ENCODE data around the gene KLHL15.

Gene KLHL15

DNA sequence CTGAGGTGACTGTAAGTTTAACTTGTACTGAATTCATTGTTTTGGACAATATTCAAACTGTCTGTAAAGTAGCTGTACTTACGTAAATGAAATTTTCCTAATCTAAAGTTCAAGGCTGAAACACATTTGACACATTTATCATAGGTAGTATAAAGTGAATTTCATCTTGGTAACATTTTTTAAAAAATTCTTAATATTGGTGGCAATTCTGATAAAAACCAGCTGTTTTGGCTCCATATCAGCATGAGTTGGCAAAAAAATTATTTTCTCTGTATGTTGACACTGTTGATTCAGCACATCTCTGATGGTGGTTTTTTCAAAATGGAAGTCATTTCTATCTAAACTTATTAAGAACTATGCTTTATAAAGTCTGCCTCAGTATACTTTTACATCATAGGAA is 88.3 kb downstream of the KLHL15 start:
- DNase-seq (ENCODE audit: low read depth in 2 of 2), result peak; percentile 43 to 66
- TF ChIP-seq, protein P1, sequence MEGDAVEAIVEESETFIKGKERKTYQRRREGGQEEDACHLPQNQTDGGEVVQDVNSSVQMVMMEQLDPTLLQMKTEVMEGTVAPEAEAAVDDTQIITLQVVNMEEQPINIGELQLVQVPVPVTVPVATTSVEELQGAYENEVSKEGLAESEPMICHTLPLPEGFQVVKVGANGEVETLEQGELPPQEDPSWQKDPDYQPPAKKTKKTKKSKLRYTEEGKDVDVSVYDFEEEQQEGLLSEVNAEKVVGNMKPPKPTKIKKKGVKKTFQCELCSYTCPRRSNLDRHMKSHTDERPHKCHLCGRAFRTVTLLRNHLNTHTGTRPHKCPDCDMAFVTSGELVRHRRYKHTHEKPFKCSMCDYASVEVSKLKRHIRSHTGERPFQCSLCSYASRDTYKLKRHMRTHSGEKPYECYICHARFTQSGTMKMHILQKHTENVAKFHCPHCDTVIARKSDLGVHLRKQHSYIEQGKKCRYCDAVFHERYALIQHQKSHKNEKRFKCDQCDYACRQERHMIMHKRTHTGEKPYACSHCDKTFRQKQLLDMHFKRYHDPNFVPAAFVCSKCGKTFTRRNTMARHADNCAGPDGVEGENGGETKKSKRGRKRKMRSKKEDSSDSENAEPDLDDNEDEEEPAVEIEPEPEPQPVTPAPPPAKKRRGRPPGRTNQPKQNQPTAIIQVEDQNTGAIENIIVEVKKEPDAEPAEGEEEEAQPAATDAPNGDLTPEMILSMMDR (IDR thresholded peaks at IDR 0.05; ENCODE audit: low read depth, low read length), result no peak
- no peak overlapping the region for H3K4me3 ChIP-seq (replicated peaks in 1 of 2; ENCODE audit: low read depth in 2 of 2, low read length in 2 of 2)

DNA sequence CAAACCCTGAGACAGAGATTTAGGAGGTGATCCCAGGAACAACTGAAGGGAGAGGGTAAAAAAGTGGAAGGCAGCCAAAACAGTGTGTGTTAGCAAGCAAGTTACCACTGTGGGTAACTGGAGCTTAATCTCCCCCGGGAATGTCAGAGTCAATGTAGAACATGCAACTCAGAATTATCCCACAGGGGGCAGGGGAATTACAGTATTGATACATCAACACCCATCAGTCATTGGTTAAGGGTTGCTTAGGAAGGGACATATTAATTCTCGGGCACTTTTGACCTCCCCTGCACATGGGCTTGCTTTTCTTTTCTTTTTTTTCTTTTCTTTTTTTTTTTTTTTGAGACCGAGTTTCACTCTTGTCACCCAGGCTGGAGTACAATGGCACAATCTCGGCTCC is 89.9 kb downstream of the KLHL15 start:
- H3K4me3 ChIP-seq (replicated peaks in 1 of 2; ENCODE audit: low read depth in 2 of 2, low read length in 2 of 2), result no peak overlapping the region
- TF ChIP-seq, protein P1 (IDR thresholded peaks at IDR 0.05; ENCODE audit: low read depth, low read length), result no peak
- DNase-seq (ENCODE audit: low read depth in 2 of 2), result peak; percentile 13 to 30

- H3K4me3 ChIP-seq (replicated peaks in 1 of 2; ENCODE audit: low read depth in 2 of 2, low read length in 2 of 2), result no peak overlapping the region
- TF ChIP-seq, protein P1 (IDR thresholded peaks at IDR 0.05; ENCODE audit: low read depth, low read length), result no peak
- DNase-seq (ENCODE audit: low read depth in 2 of 2), result no peak
Observed at GRCh38 chrX:23936180-23936579, 90.8 kb downstream of the KLHL15 start.

DNA sequence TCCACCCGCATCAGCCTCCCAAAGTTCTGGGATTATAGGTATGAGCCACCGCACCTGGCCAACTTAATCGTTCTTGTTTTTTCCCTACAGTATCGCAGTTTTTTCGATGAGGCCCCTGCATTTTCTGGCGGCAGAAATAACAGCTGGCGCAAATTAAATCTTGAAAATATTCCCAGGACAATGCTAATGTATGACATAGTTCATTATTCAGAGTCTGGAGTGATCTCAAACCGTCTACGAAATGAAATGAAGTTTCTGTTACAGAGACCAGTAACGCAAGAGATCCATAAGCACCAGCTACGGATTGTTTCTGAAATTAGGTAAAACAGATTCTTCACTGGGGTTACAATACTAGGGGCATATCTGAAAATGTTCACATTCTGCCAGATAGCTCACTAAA is 91.9 kb downstream of the KLHL15 start:
- TF ChIP-seq, protein P1 (IDR thresholded peaks at IDR 0.05; ENCODE audit: low read depth, low read length), result no peak
- H3K4me3 ChIP-seq (replicated peaks in 1 of 2; ENCODE audit: low read depth in 2 of 2, low read length in 2 of 2), result no peak overlapping the region
- DNase-seq (ENCODE audit: low read depth in 2 of 2), result peak in 1 of 2 donors; percentile 33
